A673 (cell line): ENCODE measurements around the gene THSD1.

Experiments used
- EZH2 ChIP-seq: fragments of 200-600 bp; sonication (generic); IDR thresholded peaks from 2 replicates; pipeline ENCODE4 v1.6.1; 2017; ENCODE audit warnings: borderline replicate concordance, low read depth, mild to moderate bottlenecking, mixed read lengths, antibody characterized with exemption, low read length; ENCODE audit not compliant: poor library complexity, severe bottlenecking
- TF ChIP-seq, protein P1 (sequence below): fragments of 300-800, 200-600 bp; sonication (generic); conservative IDR thresholded peaks from 2 replicates; pipeline ENCODE4 v1.5.1; 2017; ENCODE audit warnings: low read depth, mild to moderate bottlenecking, antibody characterized with exemption, low read length, moderate library complexity, mixed read lengths

DNA sequence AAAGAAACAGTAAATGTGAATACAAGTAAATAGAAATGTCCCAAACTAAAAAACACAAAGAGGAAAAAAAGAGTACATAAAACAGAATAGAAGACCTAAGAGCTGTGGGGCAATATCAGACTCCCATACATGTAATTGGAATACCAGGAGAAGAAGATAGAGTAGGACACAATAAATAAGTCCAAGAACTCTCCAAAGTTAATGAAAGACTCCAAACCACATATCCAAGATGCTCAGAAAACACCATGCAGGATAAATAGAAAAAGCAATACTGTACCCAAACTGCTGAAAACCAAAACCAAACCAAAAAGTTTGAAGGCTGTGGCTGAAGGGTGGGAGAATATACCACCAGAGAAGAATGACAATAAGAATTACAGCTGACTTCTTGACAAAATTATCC lies 18.3 kb downstream of the THSD1 start:
- TF ChIP-seq EZH2, result no peak
- TF ChIP-seq, protein P1, sequence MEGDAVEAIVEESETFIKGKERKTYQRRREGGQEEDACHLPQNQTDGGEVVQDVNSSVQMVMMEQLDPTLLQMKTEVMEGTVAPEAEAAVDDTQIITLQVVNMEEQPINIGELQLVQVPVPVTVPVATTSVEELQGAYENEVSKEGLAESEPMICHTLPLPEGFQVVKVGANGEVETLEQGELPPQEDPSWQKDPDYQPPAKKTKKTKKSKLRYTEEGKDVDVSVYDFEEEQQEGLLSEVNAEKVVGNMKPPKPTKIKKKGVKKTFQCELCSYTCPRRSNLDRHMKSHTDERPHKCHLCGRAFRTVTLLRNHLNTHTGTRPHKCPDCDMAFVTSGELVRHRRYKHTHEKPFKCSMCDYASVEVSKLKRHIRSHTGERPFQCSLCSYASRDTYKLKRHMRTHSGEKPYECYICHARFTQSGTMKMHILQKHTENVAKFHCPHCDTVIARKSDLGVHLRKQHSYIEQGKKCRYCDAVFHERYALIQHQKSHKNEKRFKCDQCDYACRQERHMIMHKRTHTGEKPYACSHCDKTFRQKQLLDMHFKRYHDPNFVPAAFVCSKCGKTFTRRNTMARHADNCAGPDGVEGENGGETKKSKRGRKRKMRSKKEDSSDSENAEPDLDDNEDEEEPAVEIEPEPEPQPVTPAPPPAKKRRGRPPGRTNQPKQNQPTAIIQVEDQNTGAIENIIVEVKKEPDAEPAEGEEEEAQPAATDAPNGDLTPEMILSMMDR, result no peak
